Endodermal cell (in vitro differentiated cells): ENCODE data around the gene TAOK2. TPM values are rescaled to one million over a fixed set of nuclear protein-coding genes. Genes with fewer than 3 reads are reported as not detected.

Experiments used
- DNase-seq: peaks from one replicate; pipeline ENCODE4 v3.0.0-alpha.2; 2017
- H3K27ac ChIP-seq: 2 replicates; pipeline ENCODE4 v1.5.1; 2013; ENCODE audit warnings: mild to moderate bottlenecking, low read depth, low read length, moderate library complexity
- H3K27me3 ChIP-seq: 2 replicates; pipeline ENCODE4 v1.6.1; 2013; ENCODE audit warnings: mild to moderate bottlenecking, low read length, moderate library complexity; ENCODE audit not compliant: insufficient read depth, control insufficient read depth, poor library complexity, severe bottlenecking
- H3K36me3 ChIP-seq: 2 replicates; pipeline ENCODE4 v1.7.0; 2013; ENCODE audit warnings: mild to moderate bottlenecking, low read length, moderate library complexity; ENCODE audit not compliant: control insufficient read depth, insufficient read depth
- H3K4me1 ChIP-seq: one replicate; pipeline ENCODE4 v1.7.0; 2013; ENCODE audit warnings: low read length; ENCODE audit not compliant: control insufficient read depth, insufficient read depth
- H3K4me3 ChIP-seq: 2 replicates; pipeline ENCODE4 v1.5.1; 2013; ENCODE audit warnings: mild to moderate bottlenecking, low read length, moderate library complexity
- H3K9ac ChIP-seq: 2 replicates; pipeline ENCODE4 v1.6.1; 2013; ENCODE audit warnings: mild to moderate bottlenecking, low read length, moderate library complexity; ENCODE audit not compliant: poor library complexity, severe bottlenecking; ENCODE audit errors: extremely low read depth
- H3K9me3 ChIP-seq: 2 replicates; pipeline ENCODE4 v1.6.1; 2013; ENCODE audit warnings: mild to moderate bottlenecking, low read length, moderate library complexity; ENCODE audit not compliant: control insufficient read depth
- H3K27ac Mint-ChIP-seq: 2 replicates; pipeline ENCODE4 v1.8.0; 2020; ENCODE audit warnings: mixed read lengths
- H3K27me3 Mint-ChIP-seq: 2 replicates; pipeline ENCODE4 v1.8.0; 2021; ENCODE audit warnings: mild to moderate bottlenecking, mixed read lengths; ENCODE audit not compliant: insufficient read depth
- H3K36me3 Mint-ChIP-seq: 2 replicates; pipeline ENCODE4 v1.8.0; 2020; ENCODE audit warnings: low read depth, mixed read lengths
- H3K4me1 Mint-ChIP-seq: 2 replicates; pipeline ENCODE4 v1.8.0; 2020; ENCODE audit warnings: mixed read lengths
- H3K4me3 Mint-ChIP-seq: 2 replicates; pipeline ENCODE4 v1.8.0; 2020; ENCODE audit warnings: mild to moderate bottlenecking, moderate library complexity, mixed read lengths
- H3K9me3 Mint-ChIP-seq: 2 replicates; pipeline ENCODE4 v1.8.0; 2020; ENCODE audit warnings: mild to moderate bottlenecking, mixed read lengths
- WGBS, 2 experiments: methylation state at CpG; one replicate each; pipeline versions ENCODE4 v1.1.5 to v1.1.7; 2013; ENCODE audit warnings: missing lambda C conversion rate in 2 of 2, mixed read lengths in 1 of 2; ENCODE audit not compliant: insufficient coverage in 1 of 2, insufficient read length in 1 of 2; 5-methylcytosine and 5-hydroxymethylcytosine counted together
- total RNA-seq, 2 donors: library from RNA; stranded (reverse); fragmentation: NEBNext Ultra II Directional in 1 of 2; extraction: Animal tissue kit (Norgen Biotek cat#: 25700) in 1 of 2; gene quantifications; 2 replicates in 1 of 2; 3 replicates in 1 of 2; pipeline ENCODE4 v1.2.1, GENCODE V29; 2021
- TF ChIP-seq, protein P1 (sequence below): fragments of 200-600 bp; sonication (generic); conservative IDR thresholded peaks from 2 replicates; pipeline ENCODE4 v1.5.0; 2021; ENCODE audit warnings: antibody characterized with exemption, mild to moderate bottlenecking

Gene TAOK2
- total RNA-seq, 2 donors from 2014 or later = 44.6 to 50.2 TPM

DNA sequence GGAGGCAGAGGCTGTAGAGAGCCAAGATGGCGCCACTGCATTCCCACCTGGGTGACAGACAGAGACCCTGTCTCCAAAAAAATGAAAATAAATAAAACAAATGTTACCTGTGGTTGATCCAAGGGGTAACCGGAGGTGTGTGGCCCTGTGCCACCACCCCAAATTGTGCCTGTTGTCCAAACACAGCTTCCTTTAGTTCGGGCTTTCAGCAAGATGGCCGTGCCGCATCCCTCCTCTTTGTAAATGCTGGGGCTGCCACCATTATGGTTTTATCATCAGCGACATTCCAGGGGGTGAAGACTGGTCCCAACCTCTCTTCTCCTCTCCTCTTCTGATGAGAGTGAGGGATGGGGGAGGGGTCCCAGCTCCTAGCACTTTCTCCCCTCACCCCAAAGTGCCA lies 49.2 kb downstream of the TAOK2 start, which contains the start of gene C16orf92:
C16orf92 (plus strand) TSS at position 312 of the 400 bp plus-strand sequence. CDS start 143 bp downstream, outside the sequence.
- no peak for DNase-seq
- no peaks in the 10 kb centered on the region for H3K9me3 Mint-ChIP-seq
- no peaks in the 10 kb centered on the region for H3K4me1 Mint-ChIP-seq
- Histone ChIP-seq H3K36me3 (no peaks in the 10 kb centered on the region), H3K27me3 (no peaks in the 10 kb centered on the region), H3K9ac (no peak within 1 kb of the TSS), H3K9me3 (no peaks in the 10 kb centered on the region), H3K4me3 (no peak within 1 kb of the TSS), H3K4me1 (no peaks in the 10 kb centered on the region), H3K27ac (no peak within 1 kb of the TSS)
- H3K4me3 Mint-ChIP-seq = no peak within 1 kb of the TSS
- TF ChIP-seq, protein P1, sequence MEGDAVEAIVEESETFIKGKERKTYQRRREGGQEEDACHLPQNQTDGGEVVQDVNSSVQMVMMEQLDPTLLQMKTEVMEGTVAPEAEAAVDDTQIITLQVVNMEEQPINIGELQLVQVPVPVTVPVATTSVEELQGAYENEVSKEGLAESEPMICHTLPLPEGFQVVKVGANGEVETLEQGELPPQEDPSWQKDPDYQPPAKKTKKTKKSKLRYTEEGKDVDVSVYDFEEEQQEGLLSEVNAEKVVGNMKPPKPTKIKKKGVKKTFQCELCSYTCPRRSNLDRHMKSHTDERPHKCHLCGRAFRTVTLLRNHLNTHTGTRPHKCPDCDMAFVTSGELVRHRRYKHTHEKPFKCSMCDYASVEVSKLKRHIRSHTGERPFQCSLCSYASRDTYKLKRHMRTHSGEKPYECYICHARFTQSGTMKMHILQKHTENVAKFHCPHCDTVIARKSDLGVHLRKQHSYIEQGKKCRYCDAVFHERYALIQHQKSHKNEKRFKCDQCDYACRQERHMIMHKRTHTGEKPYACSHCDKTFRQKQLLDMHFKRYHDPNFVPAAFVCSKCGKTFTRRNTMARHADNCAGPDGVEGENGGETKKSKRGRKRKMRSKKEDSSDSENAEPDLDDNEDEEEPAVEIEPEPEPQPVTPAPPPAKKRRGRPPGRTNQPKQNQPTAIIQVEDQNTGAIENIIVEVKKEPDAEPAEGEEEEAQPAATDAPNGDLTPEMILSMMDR = no peak
- H3K36me3 Mint-ChIP-seq = no peaks in the 10 kb centered on the region
- whole genome bisulfite sequencing, 2 experiments = 92 to 93% methylated on average over 2 to 6 of the region's 6 CpGs
- H3K27ac Mint-ChIP-seq = no peak within 1 kb of the TSS
- peaks cover 8% of the 10 kb centered on the region for H3K27me3 Mint-ChIP-seq

DNA sequence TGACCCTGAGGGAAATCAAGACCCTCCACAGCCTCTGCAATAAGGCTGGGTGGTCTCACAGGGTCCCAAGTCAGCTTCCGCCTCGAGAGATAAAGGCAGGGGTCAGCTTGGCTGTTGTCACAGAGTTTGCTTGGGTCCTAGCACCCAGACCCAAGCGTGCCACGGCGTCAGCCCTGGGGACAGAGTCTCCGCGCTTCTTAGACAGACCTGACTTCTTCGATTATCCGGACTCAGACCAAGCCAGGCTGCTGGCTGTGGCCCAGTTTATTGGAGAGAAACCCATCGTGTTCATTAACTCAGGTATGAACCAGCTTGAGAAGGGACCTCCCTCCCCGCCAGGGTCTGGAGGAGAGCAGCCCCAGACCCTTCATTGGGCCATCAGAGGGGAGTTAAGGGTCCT lies 49.9 kb downstream of the TAOK2 start:
- TF ChIP-seq, protein P1 = no peak
- Mint-ChIP-seq H3K36me3 (no peaks in the 10 kb centered on the region), H3K4me3 (no peak overlapping the region), H3K9me3 (no peaks in the 10 kb centered on the region), H3K27ac (no peak overlapping the region), H3K27me3 (peaks cover 8% of the 10 kb centered on the region), H3K4me1 (no peaks in the 10 kb centered on the region)
- Histone ChIP-seq H3K9ac (no peak overlapping the region), H3K27ac (no peak overlapping the region), H3K4me1 (no peaks in the 10 kb centered on the region), H3K36me3 (no peaks in the 10 kb centered on the region), H3K27me3 (no peaks in the 10 kb centered on the region), H3K9me3 (no peaks in the 10 kb centered on the region), H3K4me3 (no peak overlapping the region)
- WGBS, 2 experiments = 90 to 95% methylated on average over 8 to 11 of the region's 11 CpGs
- DNase-seq = no peak

DNA sequence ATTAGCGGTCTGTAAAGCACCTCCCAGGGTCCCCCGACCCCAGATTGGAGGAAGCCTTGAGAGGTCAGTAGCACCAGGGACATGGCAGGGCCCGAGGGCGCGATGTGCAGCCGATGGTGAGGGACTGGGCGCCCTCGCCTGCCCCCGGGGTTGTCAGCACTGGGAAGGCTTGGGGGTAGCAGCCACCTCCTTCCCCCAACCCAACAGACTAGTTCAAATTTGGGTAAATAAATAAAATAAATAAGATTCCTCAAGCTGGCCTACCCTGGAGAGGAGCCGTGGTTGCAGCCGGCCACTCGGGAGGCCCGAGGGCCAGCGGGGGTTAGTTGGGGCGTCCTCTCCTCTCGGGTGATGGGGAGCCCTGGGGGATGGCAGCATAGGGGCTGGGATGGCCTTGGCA lies 50.8 kb downstream of the TAOK2 start:
- peaks cover 10% of the 10 kb centered on the region for H3K27me3 Mint-ChIP-seq
- H3K27me3 ChIP-seq = peaks cover 3% of the 10 kb centered on the region
- no peak for DNase-seq
- H3K27ac Mint-ChIP-seq = no peak overlapping the region
- 88 to 90% methylated on average over 2 to 13 of the region's 16 CpGs for WGBS, 2 experiments
- H3K4me3 ChIP-seq = no peak overlapping the region
- no peaks in the 10 kb centered on the region for H3K36me3 Mint-ChIP-seq
- H3K4me1 Mint-ChIP-seq = no peaks in the 10 kb centered on the region
- H3K4me1 ChIP-seq = no peaks in the 10 kb centered on the region
- no peaks in the 10 kb centered on the region for H3K9me3 ChIP-seq
- TF ChIP-seq, protein P1 = no peak
- no peaks in the 10 kb centered on the region for H3K36me3 ChIP-seq
- no peak overlapping the region for H3K27ac ChIP-seq
- H3K9me3 Mint-ChIP-seq = no peaks in the 10 kb centered on the region
- H3K9ac ChIP-seq = no peak overlapping the region
- no peak overlapping the region for H3K4me3 Mint-ChIP-seq
